Mesenchymal stem cell (in vitro differentiated cells and primary cell): Measurements from ENCODE around the gene NHERF1.
A peak's percentile ranks its signal among the peaks of the same experiment; 100 is the strongest.

Source experiments
- DNase-seq: peaks from one replicate; pipeline ENCODE4 v3.0.0-alpha.2; 2013
- H2AFZ ChIP-seq: one replicate; pipeline ENCODE4 v1.6.1; 2013; ENCODE audit warnings: low read depth, mild to moderate bottlenecking, control low read depth, inconsistent platforms, low read length, moderate library complexity
- H2AK5ac ChIP-seq: 2 replicates; pipeline ENCODE4 v1.6.1; 2013; ENCODE audit warnings: low read length, moderate library complexity, mild to moderate bottlenecking, inconsistent platforms; ENCODE audit not compliant: severe bottlenecking
- H2BK120ac ChIP-seq: one replicate; pipeline ENCODE4 v1.6.1; 2013; ENCODE audit warnings: low read depth, mild to moderate bottlenecking, inconsistent platforms, low read length, moderate library complexity
- H2BK12ac ChIP-seq, 2 experiments: one replicate each; pipeline ENCODE4 v1.6.1; 2013; ENCODE audit warnings: inconsistent platforms in 2 of 2, low read length in 2 of 2, mild to moderate bottlenecking in 2 of 2, moderate library complexity in 2 of 2, control low read depth in 1 of 2
- H2BK15ac ChIP-seq: one replicate; pipeline ENCODE4 v1.6.1; 2013; ENCODE audit warnings: mild to moderate bottlenecking, low read depth, inconsistent platforms; ENCODE audit not compliant: poor library complexity, severe bottlenecking
- H2BK5ac ChIP-seq: 2 replicates; pipeline ENCODE4 v1.6.1; 2013; ENCODE audit warnings: low read depth, mild to moderate bottlenecking, low read length, control low read depth, inconsistent platforms; ENCODE audit not compliant: poor library complexity, severe bottlenecking
- H3K14ac ChIP-seq, 2 experiments: one replicate each; pipeline ENCODE4 v1.6.1; 2013; ENCODE audit warnings: inconsistent platforms in 2 of 2, low read length in 2 of 2, control low read depth in 1 of 2, mild to moderate bottlenecking in 1 of 2, moderate library complexity in 1 of 2
- H3K18ac ChIP-seq, 2 experiments: one replicate each; pipeline ENCODE4 v1.6.1; 2013; ENCODE audit warnings: inconsistent platforms in 2 of 2, low read length in 2 of 2, control low read depth in 1 of 2, low read depth in 1 of 2, mild to moderate bottlenecking in 1 of 2
- H3K23ac ChIP-seq, 2 experiments: one replicate each; pipeline ENCODE4 v1.6.1; 2013; ENCODE audit warnings: inconsistent platforms in 2 of 2, low read length in 2 of 2, mild to moderate bottlenecking in 2 of 2, moderate library complexity in 2 of 2, control low read depth in 1 of 2
- H3K27ac ChIP-seq: 2 replicates; pipeline ENCODE4 v1.5.1; 2013; ENCODE audit warnings: mild to moderate bottlenecking, moderate library complexity, low read length, control low read depth, inconsistent platforms; ENCODE audit not compliant: poor library complexity, severe bottlenecking
- H3K27me3 ChIP-seq, 2 experiments: 2 replicates each; pipeline versions ENCODE4 v1.6.1 to v1.7.0; 2013; ENCODE audit warnings: low read length in 2 of 2, mild to moderate bottlenecking in 2 of 2, moderate library complexity in 2 of 2, control low read depth in 1 of 2, inconsistent platforms in 1 of 2; ENCODE audit not compliant: control insufficient read depth in 1 of 2, insufficient read depth in 1 of 2
- H3K36me3 ChIP-seq, 2 experiments: 2 replicates each; pipeline versions ENCODE4 v1.6.1 to v1.7.0; 2013; ENCODE audit warnings: low read length in 2 of 2, control low read depth in 1 of 2, inconsistent platforms in 1 of 2, low read depth in 1 of 2, mild to moderate bottlenecking in 1 of 2; ENCODE audit not compliant: insufficient read depth in 2 of 2, control insufficient read depth in 1 of 2
- H3K4ac ChIP-seq, 2 experiments: one replicate each; pipeline ENCODE4 v1.6.1; 2013; ENCODE audit warnings: inconsistent platforms in 2 of 2, low read length in 2 of 2, mild to moderate bottlenecking in 2 of 2, moderate library complexity in 2 of 2, control low read depth in 1 of 2, low read depth in 1 of 2
- H3K4me1 ChIP-seq: 2 replicates; pipeline ENCODE4 v1.6.1; 2013; ENCODE audit warnings: low read depth, low read length, control low read depth; ENCODE audit not compliant: control insufficient read depth, insufficient read depth
- H3K4me2 ChIP-seq: 2 replicates; pipeline ENCODE4 v1.6.1; 2013; ENCODE audit warnings: low read length, mild to moderate bottlenecking, inconsistent platforms; ENCODE audit not compliant: poor library complexity, severe bottlenecking
- H3K4me3 ChIP-seq, 2 experiments: 2 replicates each; pipeline versions ENCODE4 v1.5.1 to v1.7.0; 2013; ENCODE audit warnings: low read length in 2 of 2, mild to moderate bottlenecking in 2 of 2, control low read depth in 1 of 2, low read depth in 1 of 2; ENCODE audit not compliant: insufficient read depth in 1 of 2
- H3K79me1 ChIP-seq: replicated peaks from 2 replicates; pipeline ENCODE4 v1.6.1; 2013; ENCODE audit warnings: mild to moderate bottlenecking, control low read depth, low read length, inconsistent platforms; ENCODE audit not compliant: poor library complexity, severe bottlenecking
- H3K9ac ChIP-seq: 2 replicates; pipeline ENCODE4 v1.7.0; 2013; ENCODE audit warnings: mild to moderate bottlenecking, low read length, moderate library complexity
- H3K9me3 ChIP-seq: 2 replicates; pipeline ENCODE4 v1.7.0; 2013; ENCODE audit warnings: mild to moderate bottlenecking, low read length; ENCODE audit not compliant: control insufficient read depth
- H4K8ac ChIP-seq: one replicate; pipeline ENCODE4 v1.6.1; 2013; ENCODE audit warnings: inconsistent platforms, mild to moderate bottlenecking, low read length, moderate library complexity
- H4K91ac ChIP-seq: one replicate; pipeline ENCODE4 v1.6.1; 2013; ENCODE audit warnings: mild to moderate bottlenecking, low read length, inconsistent platforms
- WGBS: methylation state at CpG from one replicate; pipeline ENCODE4 v1.1.7; 2013; ENCODE audit warnings: mixed read lengths; 5-methylcytosine and 5-hydroxymethylcytosine counted together

Gene NHERF1

DNA sequence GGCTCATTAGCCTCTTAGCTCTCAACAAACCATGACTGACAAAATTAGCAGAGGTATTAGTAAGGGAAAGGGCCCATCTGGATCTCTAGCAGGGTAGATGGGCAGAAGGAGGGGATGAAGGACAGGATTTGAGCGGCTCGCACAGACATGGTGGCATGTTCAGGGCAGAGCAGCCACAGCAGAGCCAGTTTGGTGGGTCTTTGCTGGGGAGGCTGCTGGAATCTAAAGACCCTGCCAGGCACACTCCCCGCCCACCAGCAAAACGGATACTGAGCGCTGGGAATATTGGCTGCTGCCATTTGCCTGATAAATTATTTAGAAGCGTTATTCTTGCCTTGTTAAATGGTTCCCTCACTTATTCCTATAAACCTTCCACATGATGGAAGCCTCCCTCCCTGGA lies 48.4 kb downstream of the NHERF1 start:
- Histone ChIP-seq H4K8ac (peak overlapping the region; percentile 48), H2AFZ (no peak overlapping the region), H3K27ac (no peak overlapping the region), H3K36me3 (peaks cover 70 to 91% of the 10 kb centered on the region in 2 experiments), H3K4me2 (no peak overlapping the region), H2BK12ac (no peak overlapping the region), H2AK5ac (no peak overlapping the region), H3K79me1 (no peaks in the 10 kb centered on the region), H4K91ac (no peak overlapping the region), H3K18ac (no peak overlapping the region), H3K23ac (no peak overlapping the region), H2BK5ac (no peak overlapping the region), H3K14ac (no peak overlapping the region), H2BK120ac (no peak overlapping the region), H3K9ac (no peak overlapping the region), H3K4me1 (peaks cover 27% of the 10 kb centered on the region), H2BK15ac (no peak overlapping the region), H3K4ac (no peak overlapping the region), H3K9me3 (no peaks in the 10 kb centered on the region), H3K27me3 (no peaks in the 10 kb centered on the region), H3K4me3 (no peak overlapping the region)
- 96% methylated on average over 6 of the region's 6 CpGs for WGBS
- DNase-seq: no peak

DNA sequence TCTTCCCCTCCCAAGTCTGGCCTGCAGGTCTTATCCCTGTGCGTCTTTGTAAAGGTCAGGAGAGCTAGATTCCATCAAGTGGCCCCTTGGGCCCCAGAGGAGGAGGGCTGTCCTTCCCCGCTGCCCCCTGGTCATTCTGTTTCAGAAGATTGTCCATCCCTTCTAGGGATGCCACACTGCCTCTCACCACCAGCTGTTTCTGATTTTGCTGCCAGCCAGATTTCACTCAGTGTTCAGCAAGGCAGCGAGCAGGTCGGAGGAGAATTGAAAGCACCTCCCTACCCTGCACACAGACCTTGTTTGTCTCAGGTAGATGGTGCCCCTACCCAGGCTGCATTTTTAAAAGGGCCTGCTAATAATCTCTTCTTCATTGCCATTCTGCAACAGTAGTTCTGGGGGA lies 49.4 kb downstream of the NHERF1 start:
- H2BK12ac ChIP-seq: peak overlapping the region in 1 of 2 experiments; percentile 60
- no peak overlapping the region for H3K23ac ChIP-seq
- no peak overlapping the region for H2AFZ ChIP-seq
- H3K4me1 ChIP-seq: peaks cover 27% of the 10 kb centered on the region
- no peaks in the 10 kb centered on the region for H3K9me3 ChIP-seq
- peak overlapping the region in 1 of 2 experiments; percentile 29 for H3K18ac ChIP-seq
- no peak overlapping the region for H2BK5ac ChIP-seq
- H3K4ac ChIP-seq: peak overlapping the region in 1 of 2 experiments; percentile 56
- H3K79me1 ChIP-seq: no peaks in the 10 kb centered on the region
- H3K27me3 ChIP-seq: no peaks in the 10 kb centered on the region
- H3K9ac ChIP-seq: no peak overlapping the region
- no peak overlapping the region for H2BK120ac ChIP-seq
- no peak overlapping the region for H4K8ac ChIP-seq
- peak; percentile 9 for DNase-seq
- no peak overlapping the region for H3K4me2 ChIP-seq
- 66% methylated on average over 4 of the region's 4 CpGs for WGBS
- H3K36me3 ChIP-seq: peaks cover 69 to 89% of the 10 kb centered on the region in 2 experiments
- no peak overlapping the region for H2BK15ac ChIP-seq
- H3K27ac ChIP-seq: peak overlapping the region; percentile 70
- H2AK5ac ChIP-seq: peak overlapping the region; percentile 63
- no peak overlapping the region for H3K4me3 ChIP-seq
- no peak overlapping the region for H4K91ac ChIP-seq
- H3K14ac ChIP-seq: no peak overlapping the region

DNA sequence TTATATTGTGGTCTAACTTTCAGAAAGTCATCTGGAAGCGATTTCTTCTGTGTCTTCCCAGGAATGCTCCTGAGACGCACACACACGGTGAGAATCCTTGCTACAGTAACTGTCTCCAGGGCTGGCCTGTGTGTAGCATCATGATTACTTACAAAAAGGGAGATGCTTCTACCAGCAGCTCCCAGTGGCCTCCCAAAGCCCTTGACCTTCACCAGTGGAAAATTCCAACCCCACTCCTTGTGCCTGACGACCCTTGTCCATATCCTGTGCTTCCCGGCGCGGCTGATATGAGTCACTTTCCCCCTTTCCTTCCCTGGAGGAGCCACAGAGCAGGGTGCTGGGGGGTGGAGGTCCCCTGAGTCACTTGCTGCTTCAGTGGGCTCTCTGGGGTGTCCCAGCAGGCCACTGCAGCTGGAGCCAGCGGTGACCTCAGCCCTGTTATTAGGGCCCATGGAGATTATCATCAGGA lies 49.8 kb downstream of the NHERF1 start:
- Histone ChIP-seq H4K8ac (no peak overlapping the region), H2BK120ac (no peak overlapping the region)
- WGBS: 11% methylated on average over 7 of the region's 8 CpGs

DNA sequence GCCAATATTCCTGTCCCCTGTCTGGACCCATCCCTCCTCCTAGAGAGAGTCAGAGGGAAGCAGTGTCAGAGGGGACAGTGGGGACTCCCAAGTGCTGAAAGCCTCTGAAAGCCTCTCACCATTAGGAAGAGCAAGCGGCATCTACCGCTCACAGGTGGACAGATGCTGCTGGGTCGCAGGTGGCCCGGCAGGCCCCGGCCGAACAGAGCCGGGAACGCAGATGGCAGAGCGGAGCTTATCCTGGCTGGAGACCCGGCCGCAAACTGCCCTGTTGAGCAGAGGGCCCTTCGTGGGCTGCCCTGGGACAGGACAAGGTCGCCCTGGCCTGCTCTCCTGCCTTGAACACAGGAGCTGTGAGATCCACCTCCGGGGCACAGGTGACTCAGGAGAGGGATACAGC lies 50.7 kb downstream of the NHERF1 start:
- Histone ChIP-seq H2BK120ac (no peak overlapping the region), H3K4me2 (no peak overlapping the region), H2AK5ac (peak overlapping the region; percentile 31), H3K18ac (no peak overlapping the region), H3K27ac (no peak overlapping the region), H3K9me3 (no peaks in the 10 kb centered on the region), H3K9ac (no peak overlapping the region), H2BK5ac (no peak overlapping the region), H3K23ac (no peak overlapping the region), H3K27me3 (no peaks in the 10 kb centered on the region), H3K79me1 (peaks cover 3% of the 10 kb centered on the region), H4K8ac (no peak overlapping the region), H4K91ac (no peak overlapping the region), H2AFZ (no peak overlapping the region), H3K4me1 (peaks cover 32% of the 10 kb centered on the region), H2BK12ac (peak overlapping the region in 1 of 2 experiments; percentile 45), H2BK15ac (no peak overlapping the region), H3K4ac (no peak overlapping the region), H3K14ac (no peak overlapping the region), H3K4me3 (no peak overlapping the region), H3K36me3 (peaks cover 66 to 77% of the 10 kb centered on the region in 2 experiments)
- no peak for DNase-seq
- 97% methylated on average over 14 of the region's 14 CpGs for WGBS

More for the DNA sequence above, 49.8 kb downstream of the NHERF1 start:
- peak overlapping the region; percentile 70 for H3K27ac ChIP-seq
- no peak overlapping the region for H2AK5ac ChIP-seq
- no peak overlapping the region for H2BK15ac ChIP-seq
- no peak overlapping the region for H3K4me3 ChIP-seq
- no peak overlapping the region for H2BK12ac ChIP-seq
- H3K4me2 ChIP-seq: peak overlapping the region; percentile 20
- no peak overlapping the region for H2AFZ ChIP-seq
- H3K4ac ChIP-seq: no peak overlapping the region
- no peak overlapping the region for H3K23ac ChIP-seq
- no peak overlapping the region for H3K9ac ChIP-seq
- no peak overlapping the region for H3K18ac ChIP-seq
- no peaks in the 10 kb centered on the region for H3K9me3 ChIP-seq
- peaks cover 68 to 85% of the 10 kb centered on the region in 2 experiments for H3K36me3 ChIP-seq
- H3K79me1 ChIP-seq: peaks cover 2% of the 10 kb centered on the region
- H3K14ac ChIP-seq: no peak overlapping the region
- H2BK5ac ChIP-seq: no peak overlapping the region
- H3K4me1 ChIP-seq: peaks cover 29% of the 10 kb centered on the region
- peak overlapping the region; percentile 35 for H4K91ac ChIP-seq
- DNase-seq: peak; percentile 78
- no peaks in the 10 kb centered on the region for H3K27me3 ChIP-seq
